ENCODE measurements around the gene RAD54L.
"Not testable (repeated sequence)": the region's sequence is repeated elsewhere in the genome, so short reads cannot be mapped to it uniquely, and the experiment has no call there.

DNA sequence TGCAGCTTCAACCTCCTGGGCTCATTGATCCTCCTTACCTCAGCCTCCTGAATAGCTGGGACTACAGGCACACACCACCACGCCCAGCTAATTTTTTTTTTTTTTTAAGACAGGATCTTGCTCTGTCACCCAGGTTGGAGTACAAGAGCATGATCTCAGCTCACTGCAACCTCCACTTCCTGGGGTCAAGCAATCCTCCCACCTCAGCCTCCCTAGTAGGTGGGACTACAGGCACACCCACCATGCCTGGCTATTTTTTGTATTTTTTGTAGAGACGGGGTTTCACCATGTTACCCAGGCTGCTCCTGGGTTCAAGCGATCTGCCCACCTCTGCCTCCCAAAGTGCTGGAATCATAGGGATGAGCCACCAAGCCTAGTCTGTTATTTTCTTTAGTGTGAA lies 3.7 kb upstream of the RAD54L start:
- TF ChIP-seq, protein P1, sequence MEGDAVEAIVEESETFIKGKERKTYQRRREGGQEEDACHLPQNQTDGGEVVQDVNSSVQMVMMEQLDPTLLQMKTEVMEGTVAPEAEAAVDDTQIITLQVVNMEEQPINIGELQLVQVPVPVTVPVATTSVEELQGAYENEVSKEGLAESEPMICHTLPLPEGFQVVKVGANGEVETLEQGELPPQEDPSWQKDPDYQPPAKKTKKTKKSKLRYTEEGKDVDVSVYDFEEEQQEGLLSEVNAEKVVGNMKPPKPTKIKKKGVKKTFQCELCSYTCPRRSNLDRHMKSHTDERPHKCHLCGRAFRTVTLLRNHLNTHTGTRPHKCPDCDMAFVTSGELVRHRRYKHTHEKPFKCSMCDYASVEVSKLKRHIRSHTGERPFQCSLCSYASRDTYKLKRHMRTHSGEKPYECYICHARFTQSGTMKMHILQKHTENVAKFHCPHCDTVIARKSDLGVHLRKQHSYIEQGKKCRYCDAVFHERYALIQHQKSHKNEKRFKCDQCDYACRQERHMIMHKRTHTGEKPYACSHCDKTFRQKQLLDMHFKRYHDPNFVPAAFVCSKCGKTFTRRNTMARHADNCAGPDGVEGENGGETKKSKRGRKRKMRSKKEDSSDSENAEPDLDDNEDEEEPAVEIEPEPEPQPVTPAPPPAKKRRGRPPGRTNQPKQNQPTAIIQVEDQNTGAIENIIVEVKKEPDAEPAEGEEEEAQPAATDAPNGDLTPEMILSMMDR (IDR thresholded peaks at IDR 0.05), result not testable (repeated sequence)
- not testable (repeated sequence) for TF ChIP-seq EZH2phosphoT487 (IDR thresholded peaks at IDR 0.05)

All from neural progenitor cell (in vitro differentiated cells).